NCI-H82 treated with DMSO at 0.1 percent for 48 hours (cell line): ENCODE results near the gene ARHGEF4.
"Not testable (repeated sequence)": the region's sequence is repeated elsewhere in the genome, so short reads cannot be mapped to it uniquely, and the experiment has no call there.

Experiments
- DNase-seq: peaks from one replicate; lab custom pipeline; 2025; ENCODE audit not compliant: unreplicated experiment; lab: John Stamatoyannopoulos, UW

The ARHGEF4 gene

GRCh38 chr2:131075578-131075977 is 238.9 kb downstream of the ARHGEF4 start:
- not testable (repeated sequence) for DNase-seq

GRCh38 chr2:131076707-131077106 is 240.0 kb downstream of the ARHGEF4 start:
- DNase-seq, result no peak

- DNase-seq, result no peak
Measured at GRCh38 chr2:131077182-131077846, 240.6 kb downstream of the ARHGEF4 start.

- no peak for DNase-seq
Measured at GRCh38 chr2:131077966-131078365, 241.3 kb downstream of the ARHGEF4 start.

- DNase-seq, result not testable (repeated sequence)
Measured at GRCh38 chr2:131079931-131080330, 243.2 kb downstream of the ARHGEF4 start.

GRCh38 chr2:131081190-131081589 is 244.5 kb downstream of the ARHGEF4 start:
- no peak for DNase-seq

- DNase-seq, result no peak
Measured at GRCh38 chr2:131085646-131086045, 248.9 kb downstream of the ARHGEF4 start.

- no peak for DNase-seq
Measured at GRCh38 chr2:131092458-131093005, 255.8 kb downstream of the ARHGEF4 start.

- DNase-seq, result peak; percentile 50
Measured at GRCh38 chr2:131093006-131093695, 256.4 kb downstream of the ARHGEF4 start, which contains the start of gene FAM168B. Gene FAM168B, minus strand, starts transcription at chr2:131093460. Its CDS starts 10,814 bp downstream, at chr2:131082646.

- no peak for DNase-seq
Measured at GRCh38 chr2:131093696-131094462, 257.2 kb downstream of the ARHGEF4 start.

- DNase-seq, result no peak
Measured at GRCh38 chr2:131094463-131095281, 258.0 kb downstream of the ARHGEF4 start.
